HepG2 (cell line): ENCODE measurements around the gene LCORL. TPM values are rescaled to one million over a fixed set of nuclear protein-coding genes. Genes with fewer than 3 reads are reported as not detected.

Experiments used
- CEBPG ChIP-seq: IDR thresholded peaks from 2 replicates; pipeline ENCODE4 v1.6.1; 2016
- HOXA3 ChIP-seq: sonication (generic); formaldehyde crosslinking; IDR thresholded peaks from 2 replicates; pipeline ENCODE4 v1.5.0; 2020; ENCODE audit warnings: missing genetic modification reagents
- IRF2 ChIP-seq: IDR thresholded peaks from 2 replicates; pipeline ENCODE4 v1.6.1; 2018; ENCODE audit warnings: missing genetic modification reagents, missing compliant biosample characterization
- KAT8 ChIP-seq: IDR thresholded peaks from 2 replicates; pipeline ENCODE4 v1.6.1; 2016; ENCODE audit warnings: missing genetic modification reagents, missing compliant biosample characterization
- MED1 ChIP-seq: sonication (generic); formaldehyde crosslinking; IDR thresholded peaks from 2 replicates; pipeline ENCODE4 v1.4.0; 2020; ENCODE audit warnings: missing genetic modification reagents
- NFKB2 ChIP-seq: sonication (generic); formaldehyde crosslinking; IDR thresholded peaks from 2 replicates; pipeline ENCODE4 v1.4.0; 2020; ENCODE audit warnings: missing genetic modification reagents, borderline replicate concordance
- NRL ChIP-seq: sonication (generic); formaldehyde crosslinking; IDR thresholded peaks from 2 replicates; pipeline ENCODE4 v1.5.0; 2020; ENCODE audit warnings: missing genetic modification reagents, mild to moderate bottlenecking, moderate library complexity, borderline replicate concordance
- RARA ChIP-seq: IDR thresholded peaks from 2 replicates; pipeline ENCODE4 v1.6.1; 2016; ENCODE audit warnings: missing genetic modification reagents, missing compliant biosample characterization
- RXRA ChIP-seq: sonication (generic); formaldehyde crosslinking; IDR thresholded peaks from 2 replicates; pipeline ENCODE4 v1.5.1; 2020; ENCODE audit warnings: missing genetic modification reagents
- ZFP1 ChIP-seq: IDR thresholded peaks from 2 replicates; pipeline ENCODE4 v1.6.1; 2016
- ZNF432 ChIP-seq: sonication (generic); formaldehyde crosslinking; IDR thresholded peaks from 2 replicates; pipeline ENCODE4 v1.5.0; 2020; ENCODE audit warnings: missing genetic modification reagents, mild to moderate bottlenecking, borderline replicate concordance
- ZNF546 ChIP-seq: sonication (generic); formaldehyde crosslinking; conservative IDR thresholded peaks from 2 replicates; pipeline ENCODE4 v1.8.1; 2023; ENCODE audit warnings: mild to moderate bottlenecking, missing genetic modification reagents
- ZNF550 ChIP-seq: sonication (generic); formaldehyde crosslinking; IDR thresholded peaks from 2 replicates; pipeline ENCODE4 v1.4.0; 2020; ENCODE audit warnings: mild to moderate bottlenecking, missing genetic modification reagents, borderline replicate concordance
- ZNF703 ChIP-seq: sonication (generic); formaldehyde crosslinking; IDR thresholded peaks from 2 replicates; pipeline ENCODE4 v1.5.1; 2020; ENCODE audit warnings: missing genetic modification reagents, mild to moderate bottlenecking, moderate library complexity, borderline replicate concordance
- ZNF747 ChIP-seq: sonication (generic); formaldehyde crosslinking; IDR thresholded peaks from 2 replicates; pipeline ENCODE4 v1.8.1; 2023; ENCODE audit warnings: missing genetic modification reagents, mild to moderate bottlenecking, borderline replicate concordance
- ZNF782 ChIP-seq: sonication (generic); formaldehyde crosslinking; IDR thresholded peaks from 2 replicates; pipeline ENCODE4 v1.4.0; 2020; ENCODE audit warnings: missing genetic modification reagents, mild to moderate bottlenecking, borderline replicate concordance
- polyA plus RNA-seq, 8 experiments: library from polyadenylated mRNA; depleted of rRNA in 3 of 8; stranded (reverse) in 7 of 8; unstranded in 1 of 8; fragments of >200 nt; fragmentation: Illumina TruSeq in 4 of 8; extraction: Trizol in 4 of 8; gene quantifications; 2 replicates each; pipeline versions ENCODE4 v1.2.1 to v1.2.3, GENCODE V29; 2011 to 2016; ENCODE audit warnings: low read depth in 4 of 8, missing spikeins in 1 of 8, mixed read lengths in 1 of 8; ENCODE audit not compliant: insufficient read depth in 1 of 8
- total RNA-seq, 5 experiments: library from RNA; depleted of rRNA; stranded (reverse); fragments of >200 nt; fragmentation: Illumina TruSeq; extraction: Trizol; gene quantifications; 2 replicates each; pipeline ENCODE4 v1.2.3, GENCODE V29; 2016; ENCODE audit warnings: low read depth in 1 of 5
- TF ChIP-seq, protein P1 (sequence below): sonication (generic); formaldehyde crosslinking; IDR thresholded peaks from 2 replicates; pipeline ENCODE4 v1.4.0; 2020; ENCODE audit warnings: mild to moderate bottlenecking, missing genetic modification reagents
- TF ChIP-seq, protein P2 (sequence below): sonication (generic); formaldehyde crosslinking; IDR thresholded peaks from 2 replicates; pipeline ENCODE4 v1.8.1; 2023; ENCODE audit warnings: mild to moderate bottlenecking, moderate library complexity, missing genetic modification reagents
- TF ChIP-seq, protein P3 (sequence below): sonication (generic); formaldehyde crosslinking; IDR thresholded peaks from 2 replicates; pipeline ENCODE4 v1.5.0; 2020; ENCODE audit warnings: missing genetic modification reagents

LCORL gene
- total and polyA plus RNA-seq, 2 of the 13 experiments (the other 11 are each of a cell fraction or from before 2014, with no cell fraction given): 5.3 to 14.5 TPM

DNA sequence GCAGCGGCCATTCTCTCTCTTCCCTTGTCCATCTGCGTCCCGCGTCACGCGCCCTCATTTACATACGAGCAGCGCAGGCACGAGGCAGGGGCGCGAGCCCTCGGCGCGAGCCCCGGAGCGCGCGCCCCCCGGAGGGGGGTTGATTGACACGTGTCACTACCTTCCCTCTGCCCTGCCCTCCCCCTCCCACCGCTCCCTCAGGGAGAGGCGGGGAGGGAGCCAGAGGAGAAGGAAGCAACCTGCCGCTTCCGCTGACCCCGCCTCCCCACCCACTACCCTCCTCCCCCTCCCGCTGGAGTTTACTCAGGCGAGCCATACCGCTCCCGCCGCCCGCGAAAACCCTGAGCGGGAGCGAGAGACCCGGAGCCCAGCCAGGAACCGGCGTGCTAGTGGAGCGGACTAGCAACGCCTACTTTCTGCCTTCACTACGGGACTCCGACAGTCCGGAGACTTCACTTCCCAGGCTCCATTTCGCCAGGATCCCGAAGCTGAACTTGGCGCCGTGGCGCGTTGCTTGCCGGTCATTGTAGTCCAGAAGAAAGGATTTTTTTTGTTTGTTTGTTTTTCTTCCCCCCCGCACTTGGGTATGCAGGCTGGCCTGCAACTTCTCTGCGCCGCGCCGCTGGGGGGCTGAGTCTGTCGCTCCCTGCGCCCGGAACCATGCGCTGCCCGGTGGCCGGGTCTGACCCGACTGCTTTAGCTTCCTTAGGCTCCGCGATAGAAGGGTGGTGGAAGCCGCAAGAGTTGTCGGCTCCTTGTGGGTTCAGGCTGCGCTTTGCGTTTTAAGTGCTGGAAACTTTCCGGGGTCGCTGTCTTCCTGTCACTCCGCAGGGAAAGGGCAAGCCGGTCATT, at the start of gene LCORL (continued):
- TF ChIP-seq, protein P1, sequence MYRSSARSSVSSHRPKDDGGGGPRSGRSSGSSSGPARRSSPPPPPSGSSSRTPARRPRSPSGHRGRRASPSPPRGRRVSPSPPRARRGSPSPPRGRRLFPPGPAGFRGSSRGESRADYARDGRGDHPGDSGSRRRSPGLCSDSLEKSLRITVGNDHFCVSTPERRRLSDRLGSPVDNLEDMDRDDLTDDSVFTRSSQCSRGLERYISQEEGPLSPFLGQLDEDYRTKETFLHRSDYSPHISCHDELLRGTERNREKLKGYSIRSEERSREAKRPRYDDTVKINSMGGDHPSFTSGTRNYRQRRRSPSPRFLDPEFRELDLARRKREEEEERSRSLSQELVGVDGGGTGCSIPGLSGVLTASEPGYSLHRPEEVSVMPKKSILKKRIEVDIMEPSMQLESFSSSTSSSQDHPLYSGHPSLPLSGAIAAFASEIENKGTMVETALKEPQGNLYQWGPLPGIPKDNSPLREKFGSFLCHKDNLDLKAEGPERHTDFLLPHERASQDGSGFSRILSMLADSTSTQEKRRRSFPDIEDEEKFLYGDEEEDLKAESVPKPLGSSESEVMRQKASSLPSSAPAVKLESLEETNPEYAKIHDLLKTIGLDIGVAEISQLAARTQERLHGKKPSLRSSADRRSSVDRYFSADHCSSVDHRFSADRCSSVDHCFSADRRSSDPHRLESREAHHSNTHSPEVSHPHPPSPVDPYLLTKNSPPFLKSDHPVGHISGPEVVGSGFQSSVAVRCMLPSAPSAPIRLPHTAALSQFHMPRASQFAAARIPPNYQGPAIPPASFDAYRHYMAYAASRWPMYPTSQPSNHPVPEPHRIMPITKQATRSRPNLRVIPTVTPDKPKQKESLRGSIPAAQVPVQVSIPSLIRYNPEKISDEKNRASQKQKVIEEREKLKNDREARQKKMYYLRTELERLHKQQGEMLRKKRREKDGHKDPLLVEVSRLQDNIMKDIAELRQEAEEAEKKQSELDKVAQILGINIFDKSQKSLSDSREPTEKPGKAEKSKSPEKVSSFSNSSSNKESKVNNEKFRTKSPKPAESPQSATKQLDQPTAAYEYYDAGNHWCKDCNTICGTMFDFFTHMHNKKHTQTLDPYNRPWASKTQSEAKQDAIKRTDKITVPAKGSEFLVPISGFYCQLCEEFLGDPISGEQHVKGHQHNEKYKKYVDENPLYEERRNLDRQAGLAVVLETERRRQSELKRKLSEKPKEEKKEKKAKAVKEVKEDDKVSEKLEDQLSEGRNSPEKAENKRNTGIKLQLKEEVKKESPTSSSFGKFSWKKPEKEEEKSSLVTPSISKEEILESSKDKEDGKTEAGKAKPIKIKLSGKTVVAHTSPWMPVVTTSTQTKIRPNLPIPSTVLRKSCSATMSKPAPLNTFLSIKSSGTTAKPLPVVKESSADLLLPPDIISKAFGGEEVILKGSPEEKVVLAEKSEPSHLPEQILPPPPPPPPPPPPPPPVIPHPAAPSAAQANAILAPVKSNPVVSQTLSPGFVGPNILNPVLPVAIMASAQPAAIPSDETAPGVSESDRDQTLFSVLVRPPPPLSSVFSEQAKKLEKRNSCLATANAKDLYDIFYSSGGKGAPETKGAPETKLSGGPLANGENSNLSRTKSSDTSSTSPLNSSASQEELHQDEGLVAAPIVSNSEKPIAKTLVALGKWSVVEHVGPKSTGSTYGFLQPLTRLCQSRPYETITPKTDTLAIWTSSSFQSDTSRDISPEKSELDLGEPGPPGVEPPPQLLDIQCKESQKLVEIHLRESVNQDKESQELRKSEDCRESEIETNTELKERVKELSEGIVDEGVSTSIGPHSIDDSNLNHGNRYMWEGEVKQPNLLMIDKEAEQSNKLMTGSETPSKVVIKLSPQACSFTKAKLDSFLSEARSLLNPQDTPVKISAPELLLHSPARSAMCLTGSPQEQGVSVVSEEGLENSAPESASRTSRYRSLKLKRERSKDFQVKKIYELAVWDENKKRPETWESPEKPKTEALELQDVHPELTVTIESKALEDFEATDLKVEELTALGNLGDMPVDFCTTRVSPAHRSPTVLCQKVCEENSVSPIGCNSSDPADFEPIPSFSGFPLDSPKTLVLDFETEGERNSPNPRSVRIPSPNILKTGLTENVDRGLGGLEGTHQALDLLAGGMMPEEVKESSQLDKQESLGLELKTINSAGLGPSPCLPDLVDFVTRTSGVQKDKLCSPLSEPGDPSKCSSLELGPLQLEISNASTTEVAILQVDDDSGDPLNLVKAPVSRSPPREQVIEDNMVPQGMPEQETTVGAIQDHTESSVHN (CRISPR knock-in tag): no peak
- no peak for TF ChIP-seq ZNF782 (CRISPR knock-in tag)
- peak; percentile 50; the same call in 1 of the 2 replicates for TF ChIP-seq ZNF550
- no peak; the same call in 1 of the 2 replicates for TF ChIP-seq ZNF703 (CRISPR knock-in tag)
- no peak for TF ChIP-seq ZNF432 (CRISPR knock-in tag)
- peak; percentile 34; the same call in 1 of the 2 replicates for TF ChIP-seq HOXA3
- TF ChIP-seq CEBPG (CRISPR knock-in tag): 0 out of 2 replicates have a peak, but pooled peaks have one; percentile 25
- no peak for TF ChIP-seq NFKB2
- peak; percentile 5; the same call in 1 of the 2 replicates for TF ChIP-seq ZNF747
- 0 out of 2 replicates have a peak, but pooled peaks have one; percentile 58 for TF ChIP-seq ZNF546 (CRISPR knock-in tag)
- TF ChIP-seq, protein P2, sequence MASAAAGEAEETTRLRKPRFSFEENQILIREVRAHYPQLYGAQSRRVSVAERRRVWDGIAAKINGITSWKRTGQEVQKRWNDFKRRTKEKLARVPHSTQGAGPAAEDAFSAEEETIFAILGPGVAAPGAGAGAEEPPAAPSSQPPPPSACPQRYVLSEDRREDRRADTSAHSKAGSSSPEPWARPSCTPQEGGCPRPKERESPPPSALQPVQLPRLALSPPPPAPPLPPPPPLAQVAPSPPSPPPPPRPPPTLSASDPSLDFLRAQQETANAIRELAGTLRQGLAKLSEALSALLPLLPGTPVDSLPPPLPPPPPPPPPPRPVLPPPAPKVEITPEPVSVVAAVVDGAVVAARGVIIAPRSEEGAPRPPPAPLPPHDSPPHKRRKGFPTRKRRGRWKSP: peak; percentile 93
- no peak for TF ChIP-seq KAT8 (CRISPR knock-in tag)
- no peak for TF ChIP-seq ZFP1
- TF ChIP-seq RXRA (CRISPR knock-in tag): peak; percentile 27; the same call in 1 of the 2 replicates
- TF ChIP-seq RARA (CRISPR knock-in tag): no peak
- TF ChIP-seq, protein P3, sequence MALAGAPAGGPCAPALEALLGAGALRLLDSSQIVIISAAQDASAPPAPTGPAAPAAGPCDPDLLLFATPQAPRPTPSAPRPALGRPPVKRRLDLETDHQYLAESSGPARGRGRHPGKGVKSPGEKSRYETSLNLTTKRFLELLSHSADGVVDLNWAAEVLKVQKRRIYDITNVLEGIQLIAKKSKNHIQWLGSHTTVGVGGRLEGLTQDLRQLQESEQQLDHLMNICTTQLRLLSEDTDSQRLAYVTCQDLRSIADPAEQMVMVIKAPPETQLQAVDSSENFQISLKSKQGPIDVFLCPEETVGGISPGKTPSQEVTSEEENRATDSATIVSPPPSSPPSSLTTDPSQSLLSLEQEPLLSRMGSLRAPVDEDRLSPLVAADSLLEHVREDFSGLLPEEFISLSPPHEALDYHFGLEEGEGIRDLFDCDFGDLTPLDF (CRISPR knock-in tag): peak; percentile 56; the same call in 1 of the 2 replicates
- TF ChIP-seq IRF2 (CRISPR knock-in tag): no peak
- TF ChIP-seq NRL: peak; percentile 63; the same call in 1 of the 2 replicates
- TF ChIP-seq MED1: peak; percentile 43; the same call in 1 of the 2 replicates
